Measurements from ENCODE around the gene SCGN.
"Not testable (repeated sequence)": the region's sequence is repeated elsewhere in the genome, so short reads cannot be mapped to it uniquely, and the experiment has no call there.

SCGN gene

GRCh38 chr6:25732468-25733198, 80.6 kb downstream of the SCGN start:
- no peak for DNase-seq

DNA sequence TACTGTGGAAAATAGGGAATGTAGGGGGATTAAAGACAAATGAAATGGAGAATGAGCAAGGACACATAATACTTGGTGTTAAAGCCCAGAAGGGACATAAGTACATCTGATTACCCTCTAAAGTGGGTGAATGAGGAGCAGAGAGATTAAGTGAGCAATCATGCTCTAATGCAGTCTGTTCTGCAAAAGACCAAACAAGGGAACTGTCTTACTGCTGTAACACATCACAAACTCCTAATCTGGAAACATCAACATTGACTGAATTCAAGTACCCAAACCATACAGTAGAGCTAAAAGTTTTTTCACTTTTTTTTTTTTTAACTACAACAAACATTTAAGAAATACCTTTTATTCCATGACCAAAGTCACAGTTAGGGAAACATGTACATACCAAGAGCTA, 83.2 kb downstream of the SCGN start:
- no peak for DNase-seq

DNA sequence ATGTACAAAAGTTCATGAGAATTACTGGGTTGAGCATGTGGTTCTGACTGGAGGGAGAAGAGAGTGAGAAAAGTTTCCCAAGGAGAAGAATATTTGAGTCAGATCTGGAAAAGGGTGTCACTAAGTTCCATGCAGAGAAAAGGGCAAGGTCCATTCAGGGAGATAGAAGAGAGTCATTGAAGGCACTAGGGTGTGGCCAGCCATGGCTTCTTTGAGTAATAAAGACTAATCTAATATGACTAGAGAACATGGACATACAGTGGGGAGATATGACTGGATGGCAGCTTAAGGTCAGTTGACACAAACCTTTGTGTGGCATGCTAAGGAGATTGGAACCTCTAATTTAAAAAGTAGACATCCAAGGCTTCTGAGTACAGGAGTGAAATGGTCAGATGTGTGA, 91.9 kb downstream of the SCGN start:
- DNase-seq = no peak

DNA sequence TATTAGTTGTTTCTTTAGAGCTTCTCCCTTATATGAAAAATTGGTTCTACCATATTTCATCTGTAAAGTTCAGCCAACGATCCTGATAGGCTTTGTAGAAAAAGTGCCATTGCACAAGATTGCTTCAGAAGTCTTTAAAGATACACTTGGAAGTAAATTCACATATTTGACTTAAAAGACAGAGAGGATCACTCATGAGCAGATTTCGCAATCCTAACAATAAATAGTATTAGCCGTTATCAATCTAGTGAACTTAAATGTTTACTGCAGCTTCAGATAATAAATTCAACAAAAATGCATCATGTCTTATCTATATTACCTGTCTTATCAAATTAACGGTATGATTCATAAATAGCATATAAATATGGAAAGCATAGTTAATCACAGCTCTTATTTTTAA, 93.8 kb downstream of the SCGN start:
- DNase-seq = no peak

- no peak for DNase-seq
These were observed 95.0 kb downstream of the SCGN start for GRCh38 chr6:25746968-25747367.

DNA sequence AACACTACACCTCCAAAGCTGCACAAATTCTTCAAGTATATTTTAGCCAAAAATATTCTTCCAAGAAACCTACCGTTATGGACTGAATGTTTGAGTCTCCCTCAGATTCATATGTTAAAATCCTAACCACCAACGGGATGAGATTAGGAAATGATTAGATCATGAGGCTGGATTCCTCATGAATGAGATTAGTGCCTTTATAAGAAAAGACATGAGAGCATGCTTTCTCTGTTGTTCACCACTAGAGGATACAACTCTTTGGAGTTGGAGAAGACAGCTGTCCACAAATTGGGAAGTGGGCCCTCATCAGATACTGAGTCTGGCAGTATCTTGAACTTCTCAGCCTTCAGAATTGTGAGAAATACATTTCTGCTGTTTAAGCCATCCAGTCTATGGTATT, 95.5 kb downstream of the SCGN start:
- no peak for DNase-seq

- no peak for DNase-seq
These were observed 96.0 kb downstream of the SCGN start for GRCh38 chr6:25748049-25748448.

- DNase-seq = not testable (repeated sequence)
These were observed 96.8 kb downstream of the SCGN start for GRCh38 chr6:25748601-25749517.

- DNase-seq = peak; percentile 3
These were observed 97.8 kb downstream of the SCGN start for GRCh38 chr6:25749837-25750236.

- no peak for DNase-seq
These were observed 98.9 kb downstream of the SCGN start for GRCh38 chr6:25750906-25751305.

All from KG1 (cell line).